Measurements from ENCODE around the gene SLC6A3.
"Not testable (repeated sequence)": the region's sequence is repeated elsewhere in the genome, so short reads cannot be mapped to it uniquely, and the experiment has no call there.

SLC6A3 gene

GRCh38 chr5:1385395-1386273 lies 59.6 kb downstream of the SLC6A3 start:
- DNase-seq = peak; percentile 70

GRCh38 chr5:1384521-1384920 lies 60.7 kb downstream of the SLC6A3 start:
- DNase-seq = no peak

- DNase-seq = no peak
These were observed 61.3 kb downstream of the SLC6A3 start for GRCh38 chr5:1383886-1384401.

- DNase-seq = no peak
These were observed 61.9 kb downstream of the SLC6A3 start for GRCh38 chr5:1383344-1383743.

GRCh38 chr5:1382248-1382700 lies 63.0 kb downstream of the SLC6A3 start:
- no peak for DNase-seq

- no peak for DNase-seq
These were observed 63.6 kb downstream of the SLC6A3 start for GRCh38 chr5:1381370-1382247.

- DNase-seq = no peak
These were observed 64.3 kb downstream of the SLC6A3 start for GRCh38 chr5:1380910-1381309.

- no peak for DNase-seq
These were observed 65.0 kb downstream of the SLC6A3 start for GRCh38 chr5:1380011-1380817.

- DNase-seq = no peak
These were observed 66.2 kb downstream of the SLC6A3 start for GRCh38 chr5:1378866-1379659.

GRCh38 chr5:1378096-1378495 lies 67.1 kb downstream of the SLC6A3 start:
- DNase-seq = no peak

- DNase-seq = no peak
These were observed 68.3 kb downstream of the SLC6A3 start for GRCh38 chr5:1376981-1377380.

- DNase-seq = no peak
These were observed 69.1 kb downstream of the SLC6A3 start for GRCh38 chr5:1375871-1376810.

GRCh38 chr5:1374679-1375055 lies 70.6 kb downstream of the SLC6A3 start:
- DNase-seq = no peak

- DNase-seq = no peak
These were observed 71.1 kb downstream of the SLC6A3 start for GRCh38 chr5:1374030-1374678.

- not testable (repeated sequence) for DNase-seq
These were observed 73.3 kb downstream of the SLC6A3 start for GRCh38 chr5:1371972-1372342.

- DNase-seq = no peak
These were observed 73.8 kb downstream of the SLC6A3 start for GRCh38 chr5:1371218-1371971.

GRCh38 chr5:1370006-1370405 lies 75.2 kb downstream of the SLC6A3 start:
- DNase-seq = no peak

GRCh38 chr5:1368756-1369155 lies 76.5 kb downstream of the SLC6A3 start:
- DNase-seq = no peak

GRCh38 chr5:1368236-1368635 lies 77.0 kb downstream of the SLC6A3 start:
- no peak for DNase-seq
